OCI-LY1 (cell line): ENCODE data around the gene LCN15.

ENCODE experiments used
- H2AFZ ChIP-seq: fragments of 200-600 bp; sonication (generic), shearing (Covaris generic); 2 replicates; pipeline ENCODE4 v1.6.0; 2014; ENCODE audit warnings: antibody characterized with exemption, mild to moderate bottlenecking, low read length
- H3F3A ChIP-seq: fragments of 200-600 bp; sonication (generic), shearing (Covaris generic); 2 replicates; pipeline ENCODE4 v1.6.0; 2014; ENCODE audit warnings: mild to moderate bottlenecking, antibody characterized with exemption, low read length, moderate library complexity; ENCODE audit not compliant: insufficient read depth
- H3K27ac ChIP-seq: fragments of 200-600 bp; sonication (generic); 2 replicates; pipeline ENCODE4 v1.5.1; 2014; ENCODE audit warnings: low read length, mixed run types, mild to moderate bottlenecking, low read depth; ENCODE audit not compliant: poor library complexity, severe bottlenecking
- H3K27me3 ChIP-seq: fragments of 200-600 bp; sonication (generic); 2 replicates; pipeline ENCODE4 v1.6.0; 2014; ENCODE audit warnings: antibody characterized with exemption, mild to moderate bottlenecking, low read length, moderate library complexity; ENCODE audit not compliant: insufficient read depth
- H3K36me3 ChIP-seq: fragments of 200-600 bp; sonication (generic); 2 replicates; pipeline ENCODE4 v1.6.1; 2014; ENCODE audit warnings: mild to moderate bottlenecking, antibody characterized with exemption, low read length, moderate library complexity, mixed read lengths; ENCODE audit not compliant: insufficient read depth
- H3K4me1 ChIP-seq: fragments of 200-600 bp; sonication (generic); 2 replicates; pipeline ENCODE4 v1.5.1; 2014; ENCODE audit warnings: mild to moderate bottlenecking, low read length, moderate library complexity; ENCODE audit not compliant: insufficient read depth, severe bottlenecking
- H3K4me2 ChIP-seq: fragments of 200-600 bp; sonication (generic), shearing (Covaris generic); 2 replicates; pipeline ENCODE4 v1.6.1; 2014; ENCODE audit warnings: low read length
- H3K4me3 ChIP-seq: fragments of 200-600 bp; sonication (generic); 2 replicates; pipeline ENCODE4 v1.5.1; 2014; ENCODE audit warnings: low read length, low read depth, mild to moderate bottlenecking, mixed read lengths; ENCODE audit not compliant: poor library complexity, severe bottlenecking
- H3K79me2 ChIP-seq: fragments of 200-600 bp; shearing (Covaris generic); 2 replicates; pipeline ENCODE4 v1.6.1; 2016; ENCODE audit warnings: mixed run types, low read length, mixed read lengths; ENCODE audit not compliant: insufficient read depth
- H3K9ac ChIP-seq: fragments of 200-600 bp; sonication (generic), shearing (Covaris generic); 2 replicates; pipeline ENCODE4 v1.6.1; 2014; ENCODE audit warnings: mild to moderate bottlenecking, low read length, mixed read lengths
- H3K9me2 ChIP-seq: fragments of 200-600 bp; sonication (generic), shearing (Covaris generic); 2 replicates; pipeline ENCODE4 v1.6.1; 2014; ENCODE audit warnings: low read depth, mild to moderate bottlenecking, low read length, mixed read lengths
- H3K9me3 ChIP-seq: fragments of 200-600 bp; shearing (Covaris generic); 2 replicates; pipeline ENCODE4 v1.6.1; 2014; ENCODE audit warnings: low read length, mixed read lengths
- H4K20me1 ChIP-seq: fragments of 200-600 bp; sonication (generic), shearing (Covaris generic); 2 replicates; pipeline ENCODE4 v1.6.0; 2016; ENCODE audit warnings: mild to moderate bottlenecking, low read length; ENCODE audit not compliant: insufficient read depth
- CTCF ChIP-seq: fragments of 200-600 bp; sonication (generic), shearing (Covaris generic); IDR thresholded peaks from 2 replicates; pipeline ENCODE4 v1.5.1; 2017; ENCODE audit warnings: mild to moderate bottlenecking, antibody characterized with exemption, low read length, moderate library complexity, mixed read lengths
- EZH2 ChIP-seq: fragments of 200-600 bp; sonication (generic), shearing (Covaris generic); IDR thresholded peaks from 2 replicates; pipeline ENCODE4 v1.8.0; 2017; ENCODE audit warnings: borderline replicate concordance, mixed run types, mild to moderate bottlenecking, antibody characterized with exemption, low read length, moderate library complexity, mixed read lengths

Gene LCN15

GRCh38 chr9:136719195-136719880, 45.0 kb downstream of the LCN15 start:
- Histone ChIP-seq H3K79me2 (no peaks in the 10 kb centered on the region), H3K27me3 (peaks cover 8% of the 10 kb centered on the region; the same call in 1 of the 2 replicates), H3K27ac (no peak overlapping the region), H4K20me1 (no peaks in the 10 kb centered on the region), H3K36me3 (peaks cover 25% of the 10 kb centered on the region), H3K9me2 (no peaks in the 10 kb centered on the region), H3K4me3 (no peak overlapping the region), H3K9ac (no peak overlapping the region), H3K4me1 (no peaks in the 10 kb centered on the region), H3K4me2 (no peak overlapping the region), H3F3A (no peaks in the 10 kb centered on the region), H2AFZ (no peak overlapping the region), H3K9me3 (no peaks in the 10 kb centered on the region)
- TF ChIP-seq CTCF, result no peak
- TF ChIP-seq EZH2, result no peak

GRCh38 chr9:136718345-136719194, 45.7 kb downstream of the LCN15 start:
- Histone ChIP-seq H3K4me1 (no peaks in the 10 kb centered on the region), H3K4me2 (no peak overlapping the region), H3K4me3 (no peak overlapping the region)

GRCh38 chr9:136717399-136717798, 46.9 kb downstream of the LCN15 start:
- H3K27ac ChIP-seq, result no peak overlapping the region
- no peaks in the 10 kb centered on the region for H3F3A ChIP-seq
- no peak overlapping the region for H2AFZ ChIP-seq
- H3K9me3 ChIP-seq, result no peaks in the 10 kb centered on the region
- H3K4me2 ChIP-seq, result no peak overlapping the region
- no peak for TF ChIP-seq CTCF
- TF ChIP-seq EZH2, result no peak
- no peaks in the 10 kb centered on the region for H3K79me2 ChIP-seq
- H3K4me3 ChIP-seq, result no peak overlapping the region
- H3K36me3 ChIP-seq, result peaks cover 5% of the 10 kb centered on the region
- no peaks in the 10 kb centered on the region for H3K4me1 ChIP-seq
- no peaks in the 10 kb centered on the region for H4K20me1 ChIP-seq
- peaks cover 13% of the 10 kb centered on the region; the same call in 1 of the 2 replicates for H3K27me3 ChIP-seq
- no peaks in the 10 kb centered on the region for H3K9me2 ChIP-seq
- H3K9ac ChIP-seq, result no peak overlapping the region

More at GRCh38 chr9:136718345-136719194, 45.7 kb downstream of the LCN15 start:
- Histone ChIP-seq H3F3A (no peaks in the 10 kb centered on the region), H3K9me2 (no peaks in the 10 kb centered on the region), H3K27ac (no peak overlapping the region), H3K9ac (no peak overlapping the region), H3K79me2 (no peaks in the 10 kb centered on the region), H3K36me3 (peaks cover 17% of the 10 kb centered on the region), H3K27me3 (peaks cover 13% of the 10 kb centered on the region; the same call in 1 of the 2 replicates), H2AFZ (no peak overlapping the region), H3K9me3 (no peaks in the 10 kb centered on the region), H4K20me1 (no peaks in the 10 kb centered on the region)
- TF ChIP-seq CTCF (no peak), EZH2 (no peak)
